HEK293 (cell line): Measurements from ENCODE around the gene ZNF438.
"Not testable (repeated sequence)": the region's sequence is repeated elsewhere in the genome, so short reads cannot be mapped to it uniquely, and the experiment has no call there.

Experiments used
- TRIM28 ChIP-seq: IDR thresholded peaks from 2 replicates; pipeline ENCODE4 v1.6.1; 2011; ENCODE audit warnings: low read length, control low read depth, borderline replicate concordance
- ZBTB1 ChIP-seq: fragments of 450-650 bp; formaldehyde crosslinking; IDR thresholded peaks from 2 replicates; pipeline ENCODE4 v1.5.1; 2016; ENCODE audit warnings: missing biosample characterization, missing genetic modification characterization
- ZFP37 ChIP-seq: fragments of 450-650 bp; formaldehyde crosslinking; IDR thresholded peaks from 2 replicates; pipeline ENCODE4 v1.5.1; 2016; ENCODE audit warnings: missing biosample characterization, missing genetic modification characterization
- ZNF114 ChIP-seq: fragments of 450-650 bp; formaldehyde crosslinking; IDR thresholded peaks from 2 replicates; pipeline ENCODE4 v1.5.0; 2017; ENCODE audit warnings: missing biosample characterization, missing genetic modification characterization
- ZNF175 ChIP-seq: fragments of 450-650 bp; formaldehyde crosslinking; IDR thresholded peaks from 2 replicates; pipeline ENCODE4 v1.5.1; 2016; ENCODE audit warnings: missing biosample characterization, missing genetic modification characterization
- ZNF311 ChIP-seq: fragments of 450-650 bp; formaldehyde crosslinking; IDR thresholded peaks from 2 replicates; pipeline ENCODE4 v1.5.1; 2017; ENCODE audit warnings: missing biosample characterization, missing genetic modification characterization, borderline replicate concordance
- ZNF423 ChIP-seq: fragments of 450-650 bp; formaldehyde crosslinking; IDR thresholded peaks from 2 replicates; pipeline ENCODE4 v1.5.1; 2016; ENCODE audit warnings: missing biosample characterization, missing genetic modification characterization
- ZNF514 ChIP-seq: fragments of 450-650 bp; formaldehyde crosslinking; IDR thresholded peaks from 2 replicates; pipeline ENCODE4 v1.5.1; 2016; ENCODE audit warnings: missing biosample characterization, missing genetic modification characterization
- TF ChIP-seq, protein P1 (sequence below): fragments of 450-650 bp; formaldehyde crosslinking; IDR thresholded peaks from 2 replicates; pipeline ENCODE4 v1.5.1; 2016; ENCODE audit warnings: missing biosample characterization, missing genetic modification characterization
- TF ChIP-seq, protein P2 (sequence below): fragments of 450-650 bp; formaldehyde crosslinking; IDR thresholded peaks from 2 replicates; pipeline ENCODE4 v1.5.1; 2017; ENCODE audit warnings: missing biosample characterization, missing genetic modification characterization
- TF ChIP-seq, protein P3 (sequence below): fragments of 450-650 bp; formaldehyde crosslinking; optimal IDR thresholded peaks from 2 replicates; pipeline ENCODE3; 2016; ENCODE audit warnings: missing biosample characterization, mild to moderate bottlenecking, missing genetic modification characterization

DNA sequence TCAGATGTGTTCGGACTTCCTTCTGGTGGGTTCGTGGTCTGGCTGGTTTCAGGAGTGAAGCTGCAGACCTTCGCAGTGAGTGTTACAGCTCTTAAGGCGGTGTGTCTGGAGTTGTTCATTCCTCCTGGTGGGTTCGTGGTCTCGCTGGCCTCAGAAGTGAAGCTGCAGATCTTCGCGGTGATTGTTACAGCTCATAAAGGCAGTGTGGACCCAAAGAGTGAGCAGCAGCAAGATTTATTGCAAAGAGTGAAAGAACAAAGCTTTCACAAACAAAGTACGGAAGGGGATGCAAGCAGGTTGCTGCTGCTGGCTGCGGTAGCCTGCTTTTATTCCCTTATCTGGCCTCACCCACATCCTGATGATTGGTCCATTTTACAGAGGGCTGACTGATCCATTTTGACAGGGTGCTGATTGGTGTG is 102.3 kb downstream of the ZNF438 start:
- TF ChIP-seq, protein P1, sequence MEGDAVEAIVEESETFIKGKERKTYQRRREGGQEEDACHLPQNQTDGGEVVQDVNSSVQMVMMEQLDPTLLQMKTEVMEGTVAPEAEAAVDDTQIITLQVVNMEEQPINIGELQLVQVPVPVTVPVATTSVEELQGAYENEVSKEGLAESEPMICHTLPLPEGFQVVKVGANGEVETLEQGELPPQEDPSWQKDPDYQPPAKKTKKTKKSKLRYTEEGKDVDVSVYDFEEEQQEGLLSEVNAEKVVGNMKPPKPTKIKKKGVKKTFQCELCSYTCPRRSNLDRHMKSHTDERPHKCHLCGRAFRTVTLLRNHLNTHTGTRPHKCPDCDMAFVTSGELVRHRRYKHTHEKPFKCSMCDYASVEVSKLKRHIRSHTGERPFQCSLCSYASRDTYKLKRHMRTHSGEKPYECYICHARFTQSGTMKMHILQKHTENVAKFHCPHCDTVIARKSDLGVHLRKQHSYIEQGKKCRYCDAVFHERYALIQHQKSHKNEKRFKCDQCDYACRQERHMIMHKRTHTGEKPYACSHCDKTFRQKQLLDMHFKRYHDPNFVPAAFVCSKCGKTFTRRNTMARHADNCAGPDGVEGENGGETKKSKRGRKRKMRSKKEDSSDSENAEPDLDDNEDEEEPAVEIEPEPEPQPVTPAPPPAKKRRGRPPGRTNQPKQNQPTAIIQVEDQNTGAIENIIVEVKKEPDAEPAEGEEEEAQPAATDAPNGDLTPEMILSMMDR (tag by site-specific recombination) = not testable (repeated sequence)
- not testable (repeated sequence) for TF ChIP-seq ZBTB1 (tag by site-specific recombination); ZNF514 (tag by site-specific recombination); ZNF423 (tag by site-specific recombination); ZFP37 (tag by site-specific recombination); ZNF311 (tag by site-specific recombination); TRIM28; ZNF114 (tag by site-specific recombination); ZNF175 (tag by site-specific recombination)
- TF ChIP-seq, protein P2, sequence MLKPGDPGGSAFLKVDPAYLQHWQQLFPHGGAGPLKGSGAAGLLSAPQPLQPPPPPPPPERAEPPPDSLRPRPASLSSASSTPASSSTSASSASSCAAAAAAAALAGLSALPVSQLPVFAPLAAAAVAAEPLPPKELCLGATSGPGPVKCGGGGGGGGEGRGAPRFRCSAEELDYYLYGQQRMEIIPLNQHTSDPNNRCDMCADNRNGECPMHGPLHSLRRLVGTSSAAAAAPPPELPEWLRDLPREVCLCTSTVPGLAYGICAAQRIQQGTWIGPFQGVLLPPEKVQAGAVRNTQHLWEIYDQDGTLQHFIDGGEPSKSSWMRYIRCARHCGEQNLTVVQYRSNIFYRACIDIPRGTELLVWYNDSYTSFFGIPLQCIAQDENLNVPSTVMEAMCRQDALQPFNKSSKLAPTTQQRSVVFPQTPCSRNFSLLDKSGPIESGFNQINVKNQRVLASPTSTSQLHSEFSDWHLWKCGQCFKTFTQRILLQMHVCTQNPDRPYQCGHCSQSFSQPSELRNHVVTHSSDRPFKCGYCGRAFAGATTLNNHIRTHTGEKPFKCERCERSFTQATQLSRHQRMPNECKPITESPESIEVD (tag by site-specific recombination) = not testable (repeated sequence)
- TF ChIP-seq, protein P3, sequence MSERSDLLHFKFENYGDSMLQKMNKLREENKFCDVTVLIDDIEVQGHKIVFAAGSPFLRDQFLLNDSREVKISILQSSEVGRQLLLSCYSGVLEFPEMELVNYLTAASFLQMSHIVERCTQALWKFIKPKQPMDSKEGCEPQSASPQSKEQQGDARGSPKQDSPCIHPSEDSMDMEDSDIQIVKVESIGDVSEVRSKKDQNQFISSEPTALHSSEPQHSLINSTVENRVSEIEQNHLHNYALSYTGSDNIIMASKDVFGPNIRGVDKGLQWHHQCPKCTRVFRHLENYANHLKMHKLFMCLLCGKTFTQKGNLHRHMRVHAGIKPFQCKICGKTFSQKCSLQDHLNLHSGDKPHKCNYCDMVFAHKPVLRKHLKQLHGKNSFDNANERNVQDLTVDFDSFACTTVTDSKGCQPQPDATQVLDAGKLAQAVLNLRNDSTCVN (tag by site-specific recombination) = not testable (repeated sequence)
